Measurements from ENCODE around the gene VPS26A. TPM values are rescaled to one million over a fixed set of nuclear protein-coding genes. Genes with fewer than 3 reads are reported as not detected.

The VPS26A gene
- total RNA-seq, 2 donors from 2014 or later, result 41.2 to 46.5 TPM

GRCh38 chr10:69180525-69181204 lies 56.7 kb downstream of the VPS26A start:
- no peak for DNase-seq
- no peaks in the 10 kb centered on the region for H3K4me1 ChIP-seq (ENCODE audit: control insufficient read depth, insufficient read depth, low read length)
- H3K36me3 ChIP-seq (ENCODE audit: control insufficient read depth, insufficient read depth, low read length), result peaks cover 12% of the 10 kb centered on the region
- H3K27ac ChIP-seq (ENCODE audit: low read depth, low read length), result peak overlapping the region; percentile 99
- no peaks in the 10 kb centered on the region for H3K27me3 Mint-ChIP-seq (ENCODE audit: insufficient read depth)
- no peaks in the 10 kb centered on the region for H3K9me3 Mint-ChIP-seq
- peak overlapping the region; percentile 99 for H3K9ac ChIP-seq (ENCODE audit: extremely low read depth, low read length, poor library complexity, severe bottlenecking)
- TF ChIP-seq, protein P1, sequence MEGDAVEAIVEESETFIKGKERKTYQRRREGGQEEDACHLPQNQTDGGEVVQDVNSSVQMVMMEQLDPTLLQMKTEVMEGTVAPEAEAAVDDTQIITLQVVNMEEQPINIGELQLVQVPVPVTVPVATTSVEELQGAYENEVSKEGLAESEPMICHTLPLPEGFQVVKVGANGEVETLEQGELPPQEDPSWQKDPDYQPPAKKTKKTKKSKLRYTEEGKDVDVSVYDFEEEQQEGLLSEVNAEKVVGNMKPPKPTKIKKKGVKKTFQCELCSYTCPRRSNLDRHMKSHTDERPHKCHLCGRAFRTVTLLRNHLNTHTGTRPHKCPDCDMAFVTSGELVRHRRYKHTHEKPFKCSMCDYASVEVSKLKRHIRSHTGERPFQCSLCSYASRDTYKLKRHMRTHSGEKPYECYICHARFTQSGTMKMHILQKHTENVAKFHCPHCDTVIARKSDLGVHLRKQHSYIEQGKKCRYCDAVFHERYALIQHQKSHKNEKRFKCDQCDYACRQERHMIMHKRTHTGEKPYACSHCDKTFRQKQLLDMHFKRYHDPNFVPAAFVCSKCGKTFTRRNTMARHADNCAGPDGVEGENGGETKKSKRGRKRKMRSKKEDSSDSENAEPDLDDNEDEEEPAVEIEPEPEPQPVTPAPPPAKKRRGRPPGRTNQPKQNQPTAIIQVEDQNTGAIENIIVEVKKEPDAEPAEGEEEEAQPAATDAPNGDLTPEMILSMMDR (conservative IDR thresholded peaks at IDR 0.05), result no peak
- H3K9me3 ChIP-seq (ENCODE audit: control insufficient read depth, low read length), result no peaks in the 10 kb centered on the region
- H3K27ac Mint-ChIP-seq, result peak overlapping the region; percentile 100
- H3K36me3 Mint-ChIP-seq (ENCODE audit: low read depth), result peaks cover 6% of the 10 kb centered on the region
- H3K4me3 Mint-ChIP-seq, result peak overlapping the region; percentile 94
- no peaks in the 10 kb centered on the region for H3K27me3 ChIP-seq (ENCODE audit: control insufficient read depth, insufficient read depth, low read length, poor library complexity, severe bottlenecking)
- 5 to 15% methylated on average over 13 to 29 of the region's 29 CpGs for WGBS, 2 experiments (ENCODE audit: insufficient coverage in 1 of 2, insufficient read length in 1 of 2)
- peaks cover 16% of the 10 kb centered on the region for H3K4me1 Mint-ChIP-seq
- H3K4me3 ChIP-seq (ENCODE audit: low read length), result peak overlapping the region; percentile 93

DNA sequence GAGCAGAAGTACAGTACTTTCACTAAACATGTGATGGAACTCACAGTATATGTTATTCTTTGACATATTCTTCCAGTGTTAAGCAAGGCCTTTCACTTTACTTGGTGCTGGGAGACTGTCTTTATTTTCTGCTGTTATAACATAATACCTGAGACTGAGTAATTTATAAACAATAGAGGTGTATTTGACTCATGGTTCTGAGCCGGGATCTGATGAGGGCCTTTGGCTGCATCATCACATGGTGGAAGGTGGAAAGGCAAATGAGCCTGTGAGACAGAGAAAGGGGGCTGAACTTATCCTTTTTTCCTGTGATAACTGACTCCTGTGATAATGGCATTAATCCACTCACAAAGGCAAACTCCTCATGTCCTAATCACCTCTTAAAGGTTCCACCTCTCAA lies 57.5 kb downstream of the VPS26A start:
- 79% methylated on average over 1 of the region's 1 CpG; no CpG with 5 or more reads in 1 of the 2 experiments for WGBS, 2 experiments (ENCODE audit: insufficient coverage in 1 of 2, insufficient read length in 1 of 2)
- Histone ChIP-seq H3K27me3 (ENCODE audit: control insufficient read depth, insufficient read depth, low read length, poor library complexity, severe bottlenecking) (no peaks in the 10 kb centered on the region), H3K4me1 (ENCODE audit: control insufficient read depth, insufficient read depth, low read length) (no peaks in the 10 kb centered on the region), H3K27ac (ENCODE audit: low read depth, low read length) (no peak overlapping the region), H3K36me3 (ENCODE audit: control insufficient read depth, insufficient read depth, low read length) (peaks cover 19% of the 10 kb centered on the region), H3K4me3 (ENCODE audit: low read length) (peak overlapping the region; percentile 93), H3K9ac (ENCODE audit: extremely low read depth, low read length, poor library complexity, severe bottlenecking) (peak overlapping the region; percentile 99), H3K9me3 (ENCODE audit: control insufficient read depth, low read length) (no peaks in the 10 kb centered on the region)
- TF ChIP-seq, protein P1 (conservative IDR thresholded peaks at IDR 0.05), result no peak
- Mint-ChIP-seq H3K4me3 (peak overlapping the region; percentile 94), H3K36me3 (ENCODE audit: low read depth) (peaks cover 13% of the 10 kb centered on the region), H3K27ac (no peak overlapping the region), H3K9me3 (no peaks in the 10 kb centered on the region), H3K4me1 (peaks cover 16% of the 10 kb centered on the region), H3K27me3 (ENCODE audit: insufficient read depth) (no peaks in the 10 kb centered on the region)
- DNase-seq, result no peak

DNA sequence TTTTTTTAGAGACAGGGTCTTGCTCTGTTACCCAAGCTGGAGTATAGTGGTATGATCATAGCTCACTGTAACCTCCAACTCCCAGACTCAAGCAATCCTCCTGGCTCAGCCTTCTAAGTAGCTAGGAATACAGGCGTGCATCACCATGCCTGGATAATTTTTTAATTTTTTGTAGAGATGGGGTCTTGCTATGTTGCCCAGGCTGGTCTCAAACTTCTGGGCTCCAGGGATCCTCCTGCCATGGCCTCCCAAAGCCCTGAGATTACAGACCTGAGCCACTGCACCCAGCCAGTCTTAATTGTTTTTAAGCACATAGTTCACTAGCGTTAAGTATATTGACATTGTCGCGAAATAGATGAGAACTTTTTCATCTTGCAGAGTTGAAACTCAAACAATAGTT lies 58.0 kb downstream of the VPS26A start:
- TF ChIP-seq, protein P1 (conservative IDR thresholded peaks at IDR 0.05), result no peak
- Histone ChIP-seq H3K9ac (ENCODE audit: extremely low read depth, low read length, poor library complexity, severe bottlenecking) (no peak overlapping the region), H3K9me3 (ENCODE audit: control insufficient read depth, low read length) (no peaks in the 10 kb centered on the region), H3K4me1 (ENCODE audit: control insufficient read depth, insufficient read depth, low read length) (no peaks in the 10 kb centered on the region), H3K27ac (ENCODE audit: low read depth, low read length) (no peak overlapping the region), H3K27me3 (ENCODE audit: control insufficient read depth, insufficient read depth, low read length, poor library complexity, severe bottlenecking) (no peaks in the 10 kb centered on the region), H3K36me3 (ENCODE audit: control insufficient read depth, insufficient read depth, low read length) (peaks cover 25% of the 10 kb centered on the region), H3K4me3 (ENCODE audit: low read length) (no peak overlapping the region)
- H3K9me3 Mint-ChIP-seq, result no peaks in the 10 kb centered on the region
- peaks cover 18% of the 10 kb centered on the region for H3K36me3 Mint-ChIP-seq (ENCODE audit: low read depth)
- H3K27me3 Mint-ChIP-seq (ENCODE audit: insufficient read depth), result no peaks in the 10 kb centered on the region
- H3K4me3 Mint-ChIP-seq, result no peak overlapping the region
- DNase-seq, result no peak
- peaks cover 16% of the 10 kb centered on the region for H3K4me1 Mint-ChIP-seq
- 97 to 100% methylated on average over 4 of the region's 4 CpGs for WGBS, 2 experiments (ENCODE audit: insufficient coverage in 1 of 2, insufficient read length in 1 of 2)
- no peak overlapping the region for H3K27ac Mint-ChIP-seq
